Measurements from ENCODE around the gene TTBK1. TPM values are rescaled to one million over a fixed set of nuclear protein-coding genes. Genes with fewer than 3 reads are reported as not detected.

TTBK1 gene
- total and polyA plus RNA-seq, 8 donors: 0.05 to 0.37 (median 0.14) TPM; not detected in 3

GRCh38 chr6:43213431-43213830 is 29.9 kb upstream of the TTBK1 start:
- H3K4me3 ChIP-seq: no peak overlapping the region
- no peak for DNase-seq
- H3K27me3 ChIP-seq: no peaks in the 10 kb centered on the region
- intact Hi-C loops (cut with DNase I; ENCODE audit: low total_unique reads): no loop called here
- H3K4me1 ChIP-seq: no peaks in the 10 kb centered on the region
- H3K9me3 ChIP-seq: no peaks in the 10 kb centered on the region
- WGBS, 5 donors: 85 to 89% (median 88%) methylated on average over 11 of the region's 11 CpGs
- peaks cover 15 to 61% (median 52%) of the 10 kb centered on the region in 4 donors for H3K36me3 ChIP-seq
- TF ChIP-seq POLR2AphosphoS5 (IDR thresholded peaks at IDR 0.05) (no peak), POLR2A (IDR thresholded peaks at IDR 0.05) (no peak), CTCF (IDR thresholded peaks at IDR 0.05) (no peak), EP300 (IDR thresholded peaks at IDR 0.05) (no peak)
- H3K27ac ChIP-seq: no peak overlapping the region

GRCh38 chr6:43215066-43215465 is 28.2 kb upstream of the TTBK1 start:
- intact Hi-C loops (cut with DNase I; ENCODE audit: low total_unique reads): no loop called here
- WGBS, 5 donors: 88 to 96% (median 94%) methylated on average over 6 to 8 of the region's 8 CpGs
- Histone ChIP-seq H3K27ac (no peak overlapping the region), H3K4me1 (no peaks in the 10 kb centered on the region), H3K36me3 (peaks cover 15 to 71% (median 64%) of the 10 kb centered on the region in 4 donors), H3K4me3 (no peak overlapping the region), H3K9me3 (no peaks in the 10 kb centered on the region), H3K27me3 (no peaks in the 10 kb centered on the region)
- no peak for DNase-seq
- TF ChIP-seq POLR2A (IDR thresholded peaks at IDR 0.05) (no peak), CTCF (IDR thresholded peaks at IDR 0.05) (no peak)

GRCh38 chr6:43216200-43216599 is 27.1 kb upstream of the TTBK1 start:
- Histone ChIP-seq H3K27me3 (no peaks in the 10 kb centered on the region), H3K9me3 (no peaks in the 10 kb centered on the region), H3K4me3 (no peak overlapping the region), H3K27ac (no peak overlapping the region), H3K36me3 (peaks cover 25 to 83% (median 75%) of the 10 kb centered on the region in 4 donors), H3K4me1 (no peaks in the 10 kb centered on the region)
- 90 to 98% (median 91%) methylated on average over 10 to 12 of the region's 12 CpGs for WGBS, 5 donors
- intact Hi-C loops (cut with DNase I; ENCODE audit: low total_unique reads): no loop called here
- no peak for DNase-seq
- TF ChIP-seq POLR2AphosphoS5 (IDR thresholded peaks at IDR 0.05) (no peak), POLR2A (IDR thresholded peaks at IDR 0.05) (no peak), CTCF (IDR thresholded peaks at IDR 0.05) (no peak), EP300 (IDR thresholded peaks at IDR 0.05) (no peak)

GRCh38 chr6:43217351-43217750 is 25.9 kb upstream of the TTBK1 start:
- H3K27me3 ChIP-seq: no peaks in the 10 kb centered on the region
- peaks cover 25 to 94% (median 84%) of the 10 kb centered on the region in 4 donors for H3K36me3 ChIP-seq

More at GRCh38 chr6:43217351-43217750, 25.9 kb upstream of the TTBK1 start:
- Histone ChIP-seq H3K9me3 (no peaks in the 10 kb centered on the region), H3K4me1 (peaks cover 0 to 6% (median 0%) of the 10 kb centered on the region in 4 donors), H3K4me3 (no peak overlapping the region), H3K27ac (no peak overlapping the region)
- 79 to 90% (median 88%) methylated on average over 5 of the region's 5 CpGs for WGBS, 5 donors
- intact Hi-C loops (cut with DNase I; ENCODE audit: low total_unique reads): no loop called here
- TF ChIP-seq CTCF (IDR thresholded peaks at IDR 0.05) (no peak), POLR2A (IDR thresholded peaks at IDR 0.05) (no peak), EP300 (IDR thresholded peaks at IDR 0.05) (no peak), POLR2AphosphoS5 (IDR thresholded peaks at IDR 0.05) (no peak)
- no peak for DNase-seq
